CD4-positive, CD25-positive, alpha-beta regulatory T cell (primary cell): ENCODE results near the gene HDLBP. TPM values are rescaled to one million over a fixed set of nuclear protein-coding genes. Genes with fewer than 3 reads are reported as not detected.
A peak's percentile ranks its signal among the peaks of the same experiment; 100 is the strongest.
"Not testable (repeated sequence)": the region's sequence is repeated elsewhere in the genome, so short reads cannot be mapped to it uniquely, and the experiment has no call there.

ENCODE experiments used
- ATAC-seq, 2 donors: fragments of 150-1000 bp; cut with Tn5 transposase; one replicate each; pipeline ENCODE4 v1.10.0; 2021; ENCODE audit warnings: low read depth in 2 of 2, moderate number of reproducible peaks in 2 of 2, moderate library complexity in 1 of 2
- DNase-seq, 3 donors: peaks; one replicate each; pipeline versions ENCODE4 v3.0.0 to v3.0.0-alpha.2; 2012 to 2022; ENCODE audit warnings: mixed read lengths in 1 of 3
- H3K27ac ChIP-seq: one replicate; pipeline ENCODE4 v1.7.0; 2013; ENCODE audit warnings: mild to moderate bottlenecking, low read length; ENCODE audit not compliant: insufficient read depth, poor library complexity, severe bottlenecking
- H3K27me3 ChIP-seq: one replicate; pipeline ENCODE4 v1.7.0; 2013; ENCODE audit warnings: low read length; ENCODE audit not compliant: control insufficient read depth, insufficient read depth
- H3K36me3 ChIP-seq: one replicate; pipeline ENCODE4 v1.7.0; 2013; ENCODE audit warnings: mild to moderate bottlenecking, low read length, moderate library complexity; ENCODE audit not compliant: control insufficient read depth, insufficient read depth
- H3K4me1 ChIP-seq: 2 replicates; pipeline ENCODE4 v1.7.0; 2013; ENCODE audit warnings: mild to moderate bottlenecking, low read length; ENCODE audit not compliant: insufficient read depth, control insufficient read depth, poor library complexity, severe bottlenecking
- H3K4me3 ChIP-seq: one replicate; pipeline ENCODE4 v1.7.0; 2013; ENCODE audit warnings: low read depth, mild to moderate bottlenecking, low read length, moderate library complexity
- H3K9me3 ChIP-seq, 2 experiments: 1 replicate in 1 of 2; 2 replicates in 1 of 2; pipeline ENCODE4 v1.7.0; 2013; ENCODE audit warnings: low read length in 2 of 2, mild to moderate bottlenecking in 1 of 2, moderate library complexity in 1 of 2; ENCODE audit not compliant: control insufficient read depth in 2 of 2
- H3K27ac Mint-ChIP-seq, 3 donors: one replicate each; pipeline ENCODE4 v1.8.0; 2020 to 2022; ENCODE audit warnings: mild to moderate bottlenecking in 3 of 3, mixed read lengths in 3 of 3, moderate library complexity in 2 of 3
- H3K27me3 Mint-ChIP-seq: one replicate; pipeline ENCODE4 v1.8.0; 2022; ENCODE audit warnings: mild to moderate bottlenecking, mixed read lengths
- H3K36me3 Mint-ChIP-seq: one replicate; pipeline ENCODE4 v1.8.0; 2020; ENCODE audit warnings: mixed read lengths
- H3K4me1 Mint-ChIP-seq, 4 donors: one replicate each; pipeline ENCODE4 v1.8.0; 2020 to 2022; ENCODE audit warnings: mixed read lengths in 4 of 4, mild to moderate bottlenecking in 1 of 4
- H3K4me3 Mint-ChIP-seq, 4 donors: one replicate each; pipeline ENCODE4 v1.8.0; 2020 to 2022; ENCODE audit warnings: mild to moderate bottlenecking in 4 of 4, mixed read lengths in 4 of 4, moderate library complexity in 3 of 4
- H3K9me3 Mint-ChIP-seq, 7 donors: one replicate each; pipeline ENCODE4 v1.8.0; 2020 to 2022; ENCODE audit warnings: mixed read lengths in 7 of 7, mild to moderate bottlenecking in 3 of 7, moderate library complexity in 2 of 7
- polyA plus RNA-seq, 4 donors: library from polyadenylated mRNA; unstranded; fragments of 300-500 nt; fragmentation: Illumina TruSeq; gene quantifications; one replicate each; pipeline ENCODE4 v1.2.3, GENCODE V29; 2021
- total RNA-seq: library from RNA; stranded (reverse); gene quantifications from one replicate; pipeline ENCODE4 v1.2.3, GENCODE V29; 2022

HDLBP gene
- total and polyA plus RNA-seq, 5 donors from 2014 or later: 33.6 to 121 (median 41.7) TPM

DNA sequence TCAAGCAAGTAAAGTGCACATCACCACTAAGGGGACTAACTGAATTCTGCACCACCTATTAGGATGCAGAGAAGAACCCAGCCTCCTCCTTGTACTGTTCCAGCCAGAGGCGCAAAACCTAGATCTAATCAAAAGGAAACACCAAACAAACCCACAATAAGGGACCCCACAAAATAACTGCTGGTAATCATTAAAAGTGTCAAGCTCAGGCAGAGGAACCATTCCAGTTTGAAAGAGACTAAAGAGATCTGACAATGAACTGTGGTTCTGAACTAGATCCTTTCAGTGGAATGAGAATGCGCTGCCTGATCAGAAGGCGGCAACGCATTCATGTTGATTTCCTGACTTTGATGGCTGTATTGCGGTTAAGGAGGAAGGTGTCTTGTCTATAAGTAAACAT lies 16.8 kb downstream of the HDLBP start:
- DNase-seq (peak in 1 of 3 donors; percentile 26), ATAC-seq (peak; percentile 31 to 39)
- no peaks in the 10 kb centered on the region for H3K27me3 ChIP-seq
- H3K36me3 ChIP-seq: peaks cover 7% of the 10 kb centered on the region
- peak overlapping the region; percentile 1 to 39 (median 28) for H3K27ac Mint-ChIP-seq
- H3K36me3 Mint-ChIP-seq: peaks cover 15% of the 10 kb centered on the region
- H3K4me1 ChIP-seq: peaks cover 20% of the 10 kb centered on the region
- H3K9me3 ChIP-seq: no peaks in the 10 kb centered on the region
- no peaks in the 10 kb centered on the region for H3K27me3 Mint-ChIP-seq
- no peaks in the 10 kb centered on the region for H3K9me3 Mint-ChIP-seq
- peak overlapping the region; percentile 55 for H3K4me3 ChIP-seq
- H3K4me1 Mint-ChIP-seq: peaks cover 32 to 70% (median 56%) of the 10 kb centered on the region in 4 donors
- H3K27ac ChIP-seq: no peak overlapping the region
- H3K4me3 Mint-ChIP-seq: peak overlapping the region; percentile 17 to 70 (median 62)

DNA sequence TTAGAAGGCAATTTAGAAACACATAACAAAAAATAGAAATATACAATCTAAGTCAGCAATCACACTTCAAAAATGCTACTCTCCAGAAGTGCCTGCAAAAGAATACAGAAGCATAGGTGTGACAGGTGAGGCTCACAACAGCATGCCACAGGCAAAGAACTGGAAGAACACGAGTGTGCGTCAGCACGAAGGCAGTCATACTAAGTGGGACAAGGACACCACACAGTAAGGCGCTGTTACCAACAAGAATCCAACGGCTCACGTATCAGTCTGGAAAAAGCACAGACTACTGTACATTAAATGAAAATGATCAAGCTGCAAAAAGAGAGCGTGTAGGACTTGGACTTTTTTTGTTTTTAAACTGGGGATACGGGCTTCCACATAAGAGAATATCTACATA lies 18.7 kb downstream of the HDLBP start:
- peaks cover 15% of the 10 kb centered on the region for H3K36me3 Mint-ChIP-seq
- H3K27me3 Mint-ChIP-seq: no peaks in the 10 kb centered on the region
- H3K4me3 ChIP-seq: no peak overlapping the region
- peaks cover 27% of the 10 kb centered on the region for H3K4me1 ChIP-seq
- peak overlapping the region in 2 of 3 donors; percentile 34 to 97 for H3K27ac Mint-ChIP-seq
- H3K27ac ChIP-seq: no peak overlapping the region
- no peak overlapping the region for H3K4me3 Mint-ChIP-seq
- peaks cover 32 to 65% (median 54%) of the 10 kb centered on the region in 4 donors for H3K4me1 Mint-ChIP-seq
- ATAC-seq (no peak), DNase-seq (no peak)
- H3K9me3 Mint-ChIP-seq: peaks cover 0 to 1% (median 0%) of the 10 kb centered on the region in 7 donors
- peaks cover 7% of the 10 kb centered on the region for H3K36me3 ChIP-seq
- H3K27me3 ChIP-seq: no peaks in the 10 kb centered on the region
- no peaks in the 10 kb centered on the region for H3K9me3 ChIP-seq

DNA sequence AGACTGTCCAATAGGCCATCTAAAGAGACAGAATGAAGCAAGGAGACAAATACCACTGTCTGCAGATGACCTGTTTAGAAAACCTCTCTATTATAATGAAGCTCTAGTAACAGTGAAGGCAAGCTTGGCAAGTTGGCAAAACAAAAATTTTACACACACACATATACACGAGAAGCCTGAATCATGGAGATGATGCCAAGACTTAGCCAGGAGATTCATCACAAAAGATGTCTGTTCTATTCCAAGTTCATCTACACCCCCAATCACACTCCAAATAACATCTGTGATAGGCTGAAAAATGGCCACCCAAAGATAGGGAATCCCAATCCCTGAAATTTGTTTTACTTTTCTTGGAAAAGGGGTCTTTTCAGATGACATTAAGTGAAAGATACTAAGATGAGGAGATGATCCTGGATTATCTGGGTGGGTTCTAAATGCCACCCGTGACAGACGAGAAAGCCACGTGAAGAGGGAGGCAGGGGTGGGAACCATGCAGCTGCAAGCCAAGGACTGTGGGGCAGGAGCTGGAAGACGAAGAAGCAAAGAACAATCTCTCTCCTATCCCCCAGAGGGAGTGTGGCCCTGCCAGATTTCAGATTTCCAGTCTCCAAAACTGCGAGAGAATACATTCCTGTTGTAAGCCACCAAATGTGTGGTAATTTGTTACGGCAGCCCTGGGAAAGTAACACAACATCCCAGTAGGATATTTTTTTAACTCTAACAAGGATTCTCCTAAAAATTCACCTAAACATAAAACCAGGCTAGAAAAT lies 20.0 kb downstream of the HDLBP start:
- Histone ChIP-seq H3K4me1 (peaks cover 26% of the 10 kb centered on the region), H3K27ac (no peak overlapping the region), H3K36me3 (peaks cover 7% of the 10 kb centered on the region), H3K9me3 (no peaks in the 10 kb centered on the region), H3K4me3 (no peak overlapping the region), H3K27me3 (no peaks in the 10 kb centered on the region)
- Mint-ChIP-seq H3K27me3 (no peaks in the 10 kb centered on the region), H3K9me3 (peaks cover 0 to 1% (median 0%) of the 10 kb centered on the region in 7 donors), H3K36me3 (peaks cover 15% of the 10 kb centered on the region), H3K4me3 (no peak overlapping the region), H3K27ac (peak overlapping the region in 1 of 3 donors; percentile 26), H3K4me1 (peaks cover 42 to 68% (median 58%) of the 10 kb centered on the region in 4 donors)
- DNase-seq: no peak
- ATAC-seq: no peak

DNA sequence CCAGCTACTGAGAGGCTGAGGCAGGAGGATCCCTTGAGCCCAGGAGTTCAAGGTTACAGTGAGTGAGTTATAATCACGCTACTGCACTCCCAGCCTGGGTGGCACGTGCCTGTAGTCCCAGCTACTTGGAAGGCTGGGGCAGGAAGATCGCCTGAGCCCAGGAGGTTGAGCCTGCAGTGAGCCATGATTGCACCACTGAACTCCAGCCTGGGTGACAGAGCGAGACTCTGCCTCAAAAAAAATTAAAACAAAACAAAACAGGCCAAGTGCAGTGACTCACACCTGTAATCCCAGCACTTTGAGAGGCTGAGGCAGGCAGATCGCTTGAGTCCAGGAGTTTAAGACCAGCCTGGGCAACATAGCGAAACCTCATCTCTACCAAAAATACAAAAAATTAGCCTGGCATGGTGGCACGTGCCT lies 22.1 kb downstream of the HDLBP start:
- not testable (repeated sequence) for H3K27me3 ChIP-seq, H3K27me3 Mint-ChIP-seq, ATAC-seq, DNase-seq, H3K27ac ChIP-seq, H3K9me3 Mint-ChIP-seq, H3K9me3 ChIP-seq, H3K36me3 ChIP-seq, H3K27ac Mint-ChIP-seq, H3K4me3 Mint-ChIP-seq, H3K4me3 ChIP-seq
- peaks cover 15% of the 10 kb centered on the region for H3K36me3 Mint-ChIP-seq
- peaks cover 11% of the 10 kb centered on the region for H3K4me1 ChIP-seq
- H3K4me1 Mint-ChIP-seq: peaks cover 37 to 59% (median 55%) of the 10 kb centered on the region in 4 donors

DNA sequence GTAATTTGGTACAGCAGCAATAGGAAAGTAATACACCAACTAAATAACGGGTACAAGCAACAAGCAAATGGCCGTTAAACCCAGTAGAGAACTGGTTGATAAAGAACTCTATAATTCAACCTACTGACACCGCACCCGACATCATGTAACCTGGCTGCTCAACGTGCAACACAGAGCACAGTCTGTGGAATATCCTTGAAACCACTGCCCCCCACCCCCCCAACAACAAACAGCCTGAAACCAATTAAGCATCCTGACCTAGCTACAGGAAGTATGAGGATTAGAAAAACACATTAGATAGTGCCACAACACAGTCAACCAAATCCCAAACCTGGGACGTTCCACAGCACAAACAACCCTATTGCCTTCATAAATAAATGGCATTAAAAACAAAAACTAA lies 23.5 kb downstream of the HDLBP start:
- Mint-ChIP-seq H3K4me3 (no peak overlapping the region), H3K4me1 (peaks cover 31 to 59% (median 53%) of the 10 kb centered on the region in 4 donors), H3K9me3 (peaks cover 0 to 1% (median 0%) of the 10 kb centered on the region in 7 donors), H3K36me3 (peaks cover 16% of the 10 kb centered on the region), H3K27ac (no peak overlapping the region), H3K27me3 (no peaks in the 10 kb centered on the region)
- no peak for ATAC-seq
- peaks cover 7% of the 10 kb centered on the region for H3K4me1 ChIP-seq
- no peaks in the 10 kb centered on the region for H3K27me3 ChIP-seq
- H3K27ac ChIP-seq: no peak overlapping the region
- H3K9me3 ChIP-seq: no peaks in the 10 kb centered on the region
- peaks cover 3% of the 10 kb centered on the region for H3K36me3 ChIP-seq
- H3K4me3 ChIP-seq: no peak overlapping the region
- DNase-seq: no peak

DNA sequence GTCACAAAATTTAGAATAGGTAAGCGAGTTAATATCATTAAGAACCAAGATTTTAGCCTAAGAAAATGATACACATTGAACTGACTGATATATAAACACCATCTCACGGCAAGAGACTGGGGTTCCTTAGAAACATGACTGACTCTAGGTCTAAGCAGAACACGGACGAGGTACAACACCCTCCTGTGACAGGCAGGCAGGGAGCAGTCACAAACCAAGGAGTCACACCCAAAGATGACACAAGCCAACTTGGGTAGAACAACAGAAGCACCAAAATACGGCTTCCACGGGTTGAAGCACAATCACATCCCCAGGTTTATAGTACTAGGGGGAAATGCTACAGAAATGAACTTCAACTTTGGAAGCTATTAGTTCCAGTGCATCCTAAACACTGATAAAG lies 24.3 kb downstream of the HDLBP start:
- peaks cover 2% of the 10 kb centered on the region for H3K36me3 ChIP-seq
- H3K27ac Mint-ChIP-seq: peak overlapping the region in 1 of 3 donors; percentile 20
- H3K36me3 Mint-ChIP-seq: peaks cover 12% of the 10 kb centered on the region
- H3K4me3 ChIP-seq: no peak overlapping the region
- no peaks in the 10 kb centered on the region for H3K27me3 ChIP-seq
- peaks cover 7% of the 10 kb centered on the region for H3K4me1 ChIP-seq
- H3K9me3 ChIP-seq: no peaks in the 10 kb centered on the region
- no peak overlapping the region for H3K27ac ChIP-seq
- peaks cover 0 to 1% (median 0%) of the 10 kb centered on the region in 7 donors for H3K9me3 Mint-ChIP-seq
- ATAC-seq (no peak), DNase-seq (no peak)
- H3K27me3 Mint-ChIP-seq: no peaks in the 10 kb centered on the region
- no peak overlapping the region for H3K4me3 Mint-ChIP-seq
- H3K4me1 Mint-ChIP-seq: peaks cover 27 to 57% (median 48%) of the 10 kb centered on the region in 4 donors

DNA sequence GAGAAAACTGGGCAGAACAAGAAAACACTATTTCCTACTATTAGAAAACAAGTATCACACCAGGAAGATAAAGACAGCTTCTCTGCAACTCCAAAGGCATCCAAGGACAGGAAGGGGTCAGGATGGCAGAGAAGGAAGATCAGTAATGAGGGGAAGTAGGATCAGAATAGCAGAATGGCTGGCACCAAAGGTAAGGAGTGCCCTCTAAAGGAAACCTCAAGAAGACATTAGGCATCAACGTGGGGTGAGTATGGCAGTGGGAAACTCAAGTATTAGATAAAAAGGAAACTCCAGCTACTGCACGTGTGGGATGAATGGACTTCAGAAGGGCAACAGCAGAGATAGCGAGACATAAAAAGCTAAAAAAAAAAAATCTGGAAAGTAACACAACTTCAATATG lies 25.9 kb downstream of the HDLBP start:
- no peak overlapping the region for H3K4me3 Mint-ChIP-seq
- H3K27ac Mint-ChIP-seq: peak overlapping the region in 2 of 3 donors; percentile 3 to 62
- no peaks in the 10 kb centered on the region for H3K27me3 ChIP-seq
- H3K9me3 ChIP-seq: no peaks in the 10 kb centered on the region
- peaks cover 10% of the 10 kb centered on the region for H3K36me3 Mint-ChIP-seq
- no peaks in the 10 kb centered on the region for H3K27me3 Mint-ChIP-seq
- H3K4me3 ChIP-seq: no peak overlapping the region
- H3K4me1 ChIP-seq: peaks cover 7% of the 10 kb centered on the region
- peaks cover 0 to 1% (median 0%) of the 10 kb centered on the region in 7 donors for H3K9me3 Mint-ChIP-seq
- peaks cover 2% of the 10 kb centered on the region for H3K36me3 ChIP-seq
- ATAC-seq: no peak
- no peak for DNase-seq
- peaks cover 22 to 59% (median 49%) of the 10 kb centered on the region in 4 donors for H3K4me1 Mint-ChIP-seq
- no peak overlapping the region for H3K27ac ChIP-seq
